ENCODE data around the gene TBL3. TPM values are rescaled to one million over a fixed set of nuclear protein-coding genes. Genes with fewer than 3 reads are reported as not detected.

Gene TBL3
- total RNA-seq, 1 experiment from 2014 or later, result 68.9 TPM

- ChIA-PET POLR2A (interaction anchor here (0.6 to 12.5 kb wide), 4 partner anchors 10 to 22 kb away, joined by 3 to 104 read pairs (median 4); partner anchors contain the start of genes RNF151, RPS2 and TBL3), CTCF (interaction anchor here (1.2 kb wide), 1 partner anchor 22 kb away, joined by 3 read pairs; no protein-coding TSS in a partner anchor), RAD21 (ENCODE audit: low non-redundant PET in 1 of 2, low total read pairs in 2 of 2, uncharacterized antibody in 2 of 2, unreplicated experiment in 2 of 2) (no interaction called here)
- Histone ChIP-seq H3K4me2 (ENCODE audit: low read length) (peak overlapping the region; percentile 97), H3K9me3 (ENCODE audit: control insufficient read depth in 1 of 2, insufficient read depth in 1 of 2, low read depth in 1 of 2, low read length in 2 of 2) (no peaks in the 10 kb centered on the region), H3K4me1 (ENCODE audit: control insufficient read depth in 1 of 2, insufficient read depth in 2 of 2, low read length in 2 of 2) (peaks cover 49 to 76% of the 10 kb centered on the region in 2 experiments), H2AFZ (ENCODE audit: low read depth, low read length, poor library complexity, severe bottlenecking) (no peak overlapping the region), H3K36me3 (ENCODE audit: control insufficient read depth in 1 of 2, insufficient read depth in 2 of 2, low read length in 2 of 2) (peaks cover 6 to 22% of the 10 kb centered on the region in 2 experiments; a peak in 2 of 4 replicates), H3K27me3 (ENCODE audit: insufficient read depth, low read length) (no peaks in the 10 kb centered on the region), H3K9me2 (ENCODE audit: insufficient read depth) (no peaks in the 10 kb centered on the region), H3K4me3 (replicated peaks in 1 of 2; ENCODE audit: low read depth in 1 of 2, low read length in 2 of 2) (no peak overlapping the region), H3K27ac (ENCODE audit: low read depth, low read length) (peak overlapping the region; percentile 24; the same call in 1 of the 2 replicates), H3K9ac (ENCODE audit: low read length) (peak overlapping the region; percentile 36), H3K79me2 (ENCODE audit: insufficient read depth, low read length) (peaks cover 20% of the 10 kb centered on the region), H4K20me1 (ENCODE audit: insufficient read depth) (no peaks in the 10 kb centered on the region)
- no TSS peak for BruUV-seq (replicated peaks)
- intact Hi-C loops (cut with micrococcal nuclease), result no loop called here
- ATAC-seq (no peak), DNase-seq (ENCODE audit: low read depth, low spot score) (no peak)
- TF ChIP-seq REST (IDR thresholded peaks at IDR 0.05; ENCODE audit: low read depth) (no peak), JUND (IDR thresholded peaks at IDR 0.05) (no peak), YY1 (IDR thresholded peaks at IDR 0.05; ENCODE audit: extremely low read depth, insufficient replicate concordance, low read depth, low read length) (no peak), RAD21 (IDR thresholded peaks at IDR 0.05; ENCODE audit: low read depth) (no peak), ELF1 (IDR thresholded peaks at IDR 0.05; ENCODE audit: borderline replicate concordance, low read depth) (no peak), FOSL1 (IDR thresholded peaks at IDR 0.05; ENCODE audit: low read depth) (no peak), CTCF (IDR thresholded peaks at IDR 0.05 in 2 of 3, conservative IDR thresholded peaks at IDR 0.05 in 1 of 3; ENCODE audit: borderline replicate concordance in 1 of 3, insufficient read depth in 1 of 3, low read depth in 2 of 3, low read length in 2 of 3) (no peak), ZFX (IDR thresholded peaks at IDR 0.05) (no peak)
These were observed 10.2 kb downstream of the TBL3 start for GRCh38 chr16:1982013-1982433.

Data from HCT116 (cell line).